ENCODE data around the gene ACSF3.
"Not testable (repeated sequence)": the region's sequence is repeated elsewhere in the genome, so short reads cannot be mapped to it uniquely, and the experiment has no call there.

- TF ChIP-seq CTCF (IDR thresholded peaks at IDR 0.05); EZH2 (IDR thresholded peaks at IDR 0.05; ENCODE audit: borderline replicate concordance, insufficient read depth, low read depth, low read length, poor library complexity, severe bottlenecking): not testable (repeated sequence)
Observed at GRCh38 chr16:89074072-89074674, 19.5 kb upstream of the ACSF3 start.

Measured in B cell (primary cell).